ENCODE data around the gene AHI1.

AHI1 gene

GRCh38 chr6:135465307-135465706 is 32.2 kb downstream of the AHI1 start:
- no peak for TF ChIP-seq CTCF (IDR thresholded peaks at IDR 0.05)

GRCh38 chr6:135464634-135465033 is 32.9 kb downstream of the AHI1 start:
- TF ChIP-seq CTCF (IDR thresholded peaks at IDR 0.05) = no peak

- TF ChIP-seq CTCF (IDR thresholded peaks at IDR 0.05) = no peak
Measured at GRCh38 chr6:135461208-135461607, 36.3 kb downstream of the AHI1 start.

- no peak for TF ChIP-seq CTCF (IDR thresholded peaks at IDR 0.05)
Measured at GRCh38 chr6:135458051-135458450, 39.5 kb downstream of the AHI1 start.

- TF ChIP-seq CTCF (IDR thresholded peaks at IDR 0.05) = peak; percentile 73
Measured at GRCh38 chr6:135451617-135452190, 45.8 kb downstream of the AHI1 start.

- TF ChIP-seq CTCF (IDR thresholded peaks at IDR 0.05) = no peak
Measured at GRCh38 chr6:135449246-135449645, 48.3 kb downstream of the AHI1 start.

GRCh38 chr6:135440087-135440792 is 57.3 kb downstream of the AHI1 start:
- no peak for TF ChIP-seq CTCF (IDR thresholded peaks at IDR 0.05)

Measured in LNCAP (cell line).